Nephron (organoid): ENCODE results near the gene SMIM9.

Experiments used
- H3K27ac Mint-ChIP-seq, 3 experiments: 2 replicates each; pipeline ENCODE4 v1.8.0; 2020; ENCODE audit warnings: mixed read lengths in 3 of 3, mild to moderate bottlenecking in 2 of 3, moderate library complexity in 1 of 3
- H3K27me3 Mint-ChIP-seq: 2 replicates; pipeline ENCODE4 v1.8.0; 2021; ENCODE audit warnings: low read depth, mild to moderate bottlenecking, moderate library complexity, mixed read lengths
- H3K36me3 Mint-ChIP-seq: 2 replicates; pipeline ENCODE4 v1.8.0; 2020; ENCODE audit warnings: low read depth, mixed read lengths
- H3K4me1 Mint-ChIP-seq: 2 replicates; pipeline ENCODE4 v1.8.0; 2020; ENCODE audit warnings: mixed read lengths
- H3K4me3 Mint-ChIP-seq, 3 experiments: 2 replicates each; pipeline ENCODE4 v1.8.0; 2020; ENCODE audit warnings: mild to moderate bottlenecking in 3 of 3, mixed read lengths in 3 of 3, moderate library complexity in 2 of 3
- H3K9me3 Mint-ChIP-seq: 2 replicates; pipeline ENCODE4 v1.8.0; 2020; ENCODE audit warnings: mixed read lengths
- TF ChIP-seq, protein P1 (sequence below), 3 experiments: fragments of 200-600 bp; sonication (generic); IDR thresholded peaks; one replicate each; pipeline ENCODE4 v1.5.0; 2021; ENCODE audit warnings: antibody characterized with exemption in 3 of 3; ENCODE audit not compliant: unreplicated experiment in 3 of 3

The SMIM9 gene

GRCh38 chrX:154780968-154781367 is 53.5 kb downstream of the SMIM9 start:
- no peak overlapping the region for H3K27ac Mint-ChIP-seq
- no peaks in the 10 kb centered on the region for H3K27me3 Mint-ChIP-seq
- H3K9me3 Mint-ChIP-seq = peaks cover 11% of the 10 kb centered on the region
- peaks cover 36% of the 10 kb centered on the region for H3K36me3 Mint-ChIP-seq
- TF ChIP-seq, protein P1, sequence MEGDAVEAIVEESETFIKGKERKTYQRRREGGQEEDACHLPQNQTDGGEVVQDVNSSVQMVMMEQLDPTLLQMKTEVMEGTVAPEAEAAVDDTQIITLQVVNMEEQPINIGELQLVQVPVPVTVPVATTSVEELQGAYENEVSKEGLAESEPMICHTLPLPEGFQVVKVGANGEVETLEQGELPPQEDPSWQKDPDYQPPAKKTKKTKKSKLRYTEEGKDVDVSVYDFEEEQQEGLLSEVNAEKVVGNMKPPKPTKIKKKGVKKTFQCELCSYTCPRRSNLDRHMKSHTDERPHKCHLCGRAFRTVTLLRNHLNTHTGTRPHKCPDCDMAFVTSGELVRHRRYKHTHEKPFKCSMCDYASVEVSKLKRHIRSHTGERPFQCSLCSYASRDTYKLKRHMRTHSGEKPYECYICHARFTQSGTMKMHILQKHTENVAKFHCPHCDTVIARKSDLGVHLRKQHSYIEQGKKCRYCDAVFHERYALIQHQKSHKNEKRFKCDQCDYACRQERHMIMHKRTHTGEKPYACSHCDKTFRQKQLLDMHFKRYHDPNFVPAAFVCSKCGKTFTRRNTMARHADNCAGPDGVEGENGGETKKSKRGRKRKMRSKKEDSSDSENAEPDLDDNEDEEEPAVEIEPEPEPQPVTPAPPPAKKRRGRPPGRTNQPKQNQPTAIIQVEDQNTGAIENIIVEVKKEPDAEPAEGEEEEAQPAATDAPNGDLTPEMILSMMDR (IDR thresholded peaks at IDR 0.05; ENCODE audit: unreplicated experiment in 3 of 3) = no peak
- H3K4me1 Mint-ChIP-seq = peaks cover 5% of the 10 kb centered on the region
- H3K4me3 Mint-ChIP-seq = no peak overlapping the region

DNA sequence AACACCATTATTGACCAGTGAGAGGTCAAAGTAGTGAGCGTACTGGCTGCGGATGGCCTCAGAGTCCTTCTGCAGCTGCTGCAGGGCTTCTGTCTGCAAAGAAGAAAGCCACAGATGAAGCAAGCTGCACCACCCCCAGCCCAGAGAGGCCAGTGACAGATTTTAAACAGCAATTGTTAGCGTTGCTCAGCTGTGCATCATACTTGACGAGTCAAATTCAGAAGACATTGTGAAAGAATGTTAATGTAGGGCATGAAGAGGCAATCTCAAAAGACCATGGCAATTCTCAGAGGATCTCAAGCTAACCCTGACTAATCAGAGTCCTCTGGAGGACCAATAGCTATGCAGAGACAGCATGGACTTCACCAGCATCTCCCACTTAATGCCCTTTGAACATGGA is 55.2 kb downstream of the SMIM9 start:
- no peaks in the 10 kb centered on the region for H3K27me3 Mint-ChIP-seq
- H3K9me3 Mint-ChIP-seq = peaks cover 10% of the 10 kb centered on the region
- TF ChIP-seq, protein P1 (IDR thresholded peaks at IDR 0.05; ENCODE audit: unreplicated experiment in 3 of 3) = no peak
- peaks cover 5% of the 10 kb centered on the region for H3K4me1 Mint-ChIP-seq
- peaks cover 44% of the 10 kb centered on the region for H3K36me3 Mint-ChIP-seq
- no peak overlapping the region for H3K4me3 Mint-ChIP-seq
- no peak overlapping the region for H3K27ac Mint-ChIP-seq

- H3K27me3 Mint-ChIP-seq = no peaks in the 10 kb centered on the region
- TF ChIP-seq, protein P1 (IDR thresholded peaks at IDR 0.05; ENCODE audit: unreplicated experiment in 3 of 3) = no peak
- no peak overlapping the region for H3K27ac Mint-ChIP-seq
- H3K36me3 Mint-ChIP-seq = peaks cover 57% of the 10 kb centered on the region
- H3K4me3 Mint-ChIP-seq = no peak overlapping the region
- peaks cover 5% of the 10 kb centered on the region for H3K4me1 Mint-ChIP-seq
- H3K9me3 Mint-ChIP-seq = peaks cover 9% of the 10 kb centered on the region
These were observed 57.7 kb downstream of the SMIM9 start for GRCh38 chrX:154776753-154777152.

- H3K27ac Mint-ChIP-seq = no peak overlapping the region
- no peak overlapping the region for H3K4me3 Mint-ChIP-seq
- TF ChIP-seq, protein P1 (IDR thresholded peaks at IDR 0.05; ENCODE audit: unreplicated experiment in 3 of 3) = no peak
- no peaks in the 10 kb centered on the region for H3K27me3 Mint-ChIP-seq
- peaks cover 64% of the 10 kb centered on the region for H3K36me3 Mint-ChIP-seq
- peaks cover 5% of the 10 kb centered on the region for H3K4me1 Mint-ChIP-seq
- peaks cover 15% of the 10 kb centered on the region for H3K9me3 Mint-ChIP-seq
These were observed 58.8 kb downstream of the SMIM9 start for GRCh38 chrX:154775419-154776349.

DNA sequence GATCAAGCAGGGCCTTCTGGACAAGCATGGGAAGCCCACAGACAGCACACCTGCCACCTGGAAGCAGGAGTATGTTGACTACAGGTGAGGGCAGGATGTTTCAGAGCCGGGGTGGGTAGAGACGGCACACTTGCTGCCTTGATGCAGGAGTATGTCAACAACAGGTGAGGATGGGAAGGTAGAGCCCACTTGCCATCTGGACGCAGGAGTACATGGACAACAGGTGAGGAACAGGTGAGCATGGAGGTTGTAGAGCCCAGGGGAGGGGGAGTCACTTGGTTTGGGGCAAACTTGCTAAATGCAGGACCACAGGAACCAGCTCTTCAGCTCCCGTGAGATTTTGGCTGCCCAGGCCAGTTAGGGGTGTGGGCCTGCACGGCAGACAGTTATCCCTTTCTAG is 59.8 kb downstream of the SMIM9 start:
- Mint-ChIP-seq H3K4me3 (no peak overlapping the region), H3K9me3 (peaks cover 18% of the 10 kb centered on the region), H3K36me3 (peaks cover 70% of the 10 kb centered on the region), H3K27me3 (no peaks in the 10 kb centered on the region), H3K27ac (no peak overlapping the region), H3K4me1 (peaks cover 5% of the 10 kb centered on the region)
- TF ChIP-seq, protein P1 (IDR thresholded peaks at IDR 0.05; ENCODE audit: unreplicated experiment in 3 of 3) = no peak
